Keratinocyte (primary cell): ENCODE data around the gene DTWD2.

Source experiments
- EZH2 ChIP-seq: IDR thresholded peaks from one replicate; pipeline ENCODE4 v1.6.1; 2012; ENCODE audit warnings: inconsistent platforms, mild to moderate bottlenecking, low read length, moderate library complexity
- TF ChIP-seq, protein P1 (sequence below), 3 experiments: IDR thresholded peaks in 1 of 3; conservative IDR thresholded peaks in 1 of 3; optimal IDR thresholded peaks in 1 of 3; 2 replicates in 2 of 3; 3 replicates in 1 of 3; pipeline versions ENCODE3 to v1.5.1; 2011; ENCODE audit warnings: low read length in 3 of 3, mild to moderate bottlenecking in 3 of 3, moderate library complexity in 2 of 3, control low read depth in 1 of 3, inconsistent platforms in 1 of 3; ENCODE audit not compliant: insufficient read depth in 2 of 3; ENCODE audit errors: extremely low read depth in 1 of 3

- TF ChIP-seq, protein P1, sequence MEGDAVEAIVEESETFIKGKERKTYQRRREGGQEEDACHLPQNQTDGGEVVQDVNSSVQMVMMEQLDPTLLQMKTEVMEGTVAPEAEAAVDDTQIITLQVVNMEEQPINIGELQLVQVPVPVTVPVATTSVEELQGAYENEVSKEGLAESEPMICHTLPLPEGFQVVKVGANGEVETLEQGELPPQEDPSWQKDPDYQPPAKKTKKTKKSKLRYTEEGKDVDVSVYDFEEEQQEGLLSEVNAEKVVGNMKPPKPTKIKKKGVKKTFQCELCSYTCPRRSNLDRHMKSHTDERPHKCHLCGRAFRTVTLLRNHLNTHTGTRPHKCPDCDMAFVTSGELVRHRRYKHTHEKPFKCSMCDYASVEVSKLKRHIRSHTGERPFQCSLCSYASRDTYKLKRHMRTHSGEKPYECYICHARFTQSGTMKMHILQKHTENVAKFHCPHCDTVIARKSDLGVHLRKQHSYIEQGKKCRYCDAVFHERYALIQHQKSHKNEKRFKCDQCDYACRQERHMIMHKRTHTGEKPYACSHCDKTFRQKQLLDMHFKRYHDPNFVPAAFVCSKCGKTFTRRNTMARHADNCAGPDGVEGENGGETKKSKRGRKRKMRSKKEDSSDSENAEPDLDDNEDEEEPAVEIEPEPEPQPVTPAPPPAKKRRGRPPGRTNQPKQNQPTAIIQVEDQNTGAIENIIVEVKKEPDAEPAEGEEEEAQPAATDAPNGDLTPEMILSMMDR (optimal IDR thresholded peaks at IDR 0.05 in 1 of 3, IDR thresholded peaks at IDR 0.05 in 1 of 3, conservative IDR thresholded peaks at IDR 0.05 in 1 of 3; ENCODE audit: extremely low read depth in 1 of 3, insufficient read depth in 2 of 3, low read length in 3 of 3) = no peak
- TF ChIP-seq EZH2 = no peak
Measured at GRCh38 chr5:118793652-118794051, 194.7 kb downstream of the DTWD2 start.
